HEK293 (cell line): ENCODE data around the gene FIGNL2.

ENCODE experiments used
- SP2 ChIP-seq: fragments of 450-650 bp; formaldehyde crosslinking; IDR thresholded peaks from 2 replicates; pipeline ENCODE4 v1.5.1; 2016; ENCODE audit warnings: missing biosample characterization, missing genetic modification characterization
- ZNF362 ChIP-seq: fragments of 450-650 bp; formaldehyde crosslinking; IDR thresholded peaks from 2 replicates; pipeline ENCODE4 v1.5.1; 2016; ENCODE audit warnings: missing biosample characterization, missing genetic modification characterization

GRCh38 chr12:51829641-51830040 is 18.9 kb downstream of the FIGNL2 start:
- TF ChIP-seq SP2 (tag by site-specific recombination) (no peak), ZNF362 (tag by site-specific recombination) (no peak)
